HG03571 (cell line): ENCODE data around the gene ZIC2.

ENCODE experiments used
- ATAC-seq: cut with Tn5 transposase; IDR thresholded peaks from one replicate; pipeline ENCODE4 v1.9.1; 2021; ENCODE audit not compliant: unreplicated experiment

The ZIC2 gene

DNA sequence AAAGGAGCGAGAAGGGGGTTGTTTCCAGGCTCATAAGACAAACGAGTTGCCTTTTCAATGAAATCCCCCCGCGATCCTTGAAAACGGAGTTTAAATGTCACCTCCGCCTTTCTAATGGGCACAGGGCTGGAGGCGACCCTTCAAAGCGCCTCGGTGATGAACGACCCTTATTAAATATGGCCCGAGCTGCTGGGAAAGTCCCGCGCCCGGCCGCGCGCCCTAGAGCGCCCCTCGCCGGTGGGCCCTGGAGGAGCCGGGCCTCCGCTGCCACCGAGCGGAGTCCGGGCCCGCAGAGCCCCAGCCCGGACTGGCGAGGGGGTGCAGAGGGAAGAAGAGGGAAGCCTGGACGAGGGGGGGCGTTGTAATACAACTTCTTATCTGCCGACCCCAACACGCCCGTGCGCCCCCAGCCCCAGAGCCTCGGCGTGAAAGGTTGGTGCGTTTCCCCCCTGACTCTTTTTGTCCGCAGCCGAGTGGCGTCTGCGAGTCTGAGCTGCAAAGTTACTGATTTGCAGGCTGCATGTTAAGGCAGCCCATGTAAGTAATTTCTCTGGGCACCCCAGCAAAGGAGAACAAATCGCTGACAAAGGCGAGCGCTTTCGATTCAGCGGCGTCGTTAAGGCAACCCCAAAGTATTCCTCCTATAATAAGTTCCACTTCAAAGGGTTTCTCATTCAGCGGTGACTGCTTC lies 21.9 kb upstream of the ZIC2 start:
- ATAC-seq = no peak

DNA sequence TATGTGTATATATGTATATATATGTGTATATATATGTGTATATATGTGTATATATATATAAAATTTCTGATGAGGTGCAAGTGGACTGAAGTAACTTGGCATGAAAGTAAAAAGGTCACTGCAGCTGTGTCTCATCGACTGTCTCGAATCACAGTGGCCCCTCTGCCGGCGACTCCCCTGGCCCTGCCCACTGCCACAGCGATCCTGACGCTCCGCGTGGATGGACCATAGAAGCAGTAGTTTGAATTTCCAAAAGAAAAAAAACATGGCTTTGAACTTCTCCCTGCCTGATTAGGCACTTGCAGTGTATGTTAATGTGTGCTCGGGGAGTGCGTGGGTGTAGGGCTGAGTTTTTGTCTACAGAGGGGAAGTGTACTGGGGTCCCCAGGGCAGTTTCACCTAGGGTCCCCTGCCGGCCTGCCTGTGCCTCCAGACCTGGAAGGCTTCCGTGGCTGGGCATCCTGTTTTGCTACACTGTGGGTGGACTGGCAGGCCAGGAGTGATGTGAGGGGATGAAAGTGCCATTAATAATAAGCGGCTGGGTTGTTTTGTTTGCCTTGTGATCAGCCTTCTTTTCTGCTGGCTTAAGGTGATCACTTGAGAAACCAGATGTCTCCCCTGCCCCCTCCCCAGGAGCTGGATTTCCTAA lies 20.8 kb upstream of the ZIC2 start:
- no peak for ATAC-seq

DNA sequence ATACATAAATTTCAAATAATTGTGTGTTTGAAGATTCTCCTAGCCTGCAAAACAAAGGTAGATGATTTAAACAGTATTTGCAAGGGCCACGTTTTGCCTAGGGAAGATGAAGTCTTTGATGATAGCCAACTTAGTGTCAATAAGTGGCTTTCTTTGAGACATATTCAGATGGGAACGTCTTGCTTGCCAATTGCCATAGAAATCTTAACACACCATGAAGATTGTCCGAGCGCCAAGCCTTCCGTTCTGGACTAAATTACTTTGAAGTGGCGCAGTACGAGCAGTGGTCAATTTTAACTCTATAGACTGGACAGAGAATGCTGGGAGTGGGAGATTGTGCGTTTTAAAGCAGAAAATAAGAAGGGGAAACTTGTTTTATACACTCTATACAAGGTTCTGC lies 19.9 kb upstream of the ZIC2 start:
- ATAC-seq = no peak

DNA sequence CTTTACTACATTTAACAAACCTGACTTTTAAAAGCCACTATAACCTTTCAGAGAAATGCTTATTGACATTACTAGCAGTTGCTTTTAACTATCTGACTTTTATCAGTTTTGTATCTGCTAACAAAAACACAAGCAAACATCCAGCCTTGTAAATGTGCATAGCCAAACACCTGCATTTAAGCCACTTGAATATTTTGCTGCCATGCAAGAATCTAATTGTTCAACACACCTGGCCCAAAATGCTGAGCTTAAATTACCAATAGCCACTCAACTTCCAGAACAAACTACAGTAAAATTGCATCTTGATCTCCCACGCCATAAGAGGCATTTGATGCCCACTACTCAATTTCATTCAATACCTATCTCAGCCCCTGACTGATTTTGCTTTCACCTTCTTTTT lies 19.3 kb upstream of the ZIC2 start:
- no peak for ATAC-seq

DNA sequence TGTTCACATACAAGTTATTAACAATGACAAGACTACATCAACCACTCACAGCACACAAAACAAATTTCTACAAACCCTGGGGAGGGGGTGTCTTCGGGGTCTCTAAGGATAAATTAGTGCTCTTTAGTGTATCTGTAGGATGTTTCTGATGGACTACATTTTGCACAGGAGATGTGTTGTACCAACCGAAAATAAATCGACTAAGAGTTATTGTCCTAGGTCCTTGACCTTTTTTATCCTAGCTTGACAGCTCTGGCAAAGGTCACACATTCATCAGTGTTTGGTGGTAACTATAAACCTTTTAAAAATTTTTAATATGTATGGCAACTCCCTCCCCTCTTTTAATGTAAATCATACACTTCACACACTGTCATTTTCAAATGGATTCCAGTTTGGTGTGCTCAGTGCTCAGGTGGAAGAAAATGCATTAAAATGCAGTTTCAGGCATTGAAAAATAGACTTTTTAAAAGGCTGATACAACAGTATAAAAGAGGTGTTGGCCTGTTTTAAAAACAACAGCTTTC lies 17.7 kb upstream of the ZIC2 start:
- no peak for ATAC-seq

DNA sequence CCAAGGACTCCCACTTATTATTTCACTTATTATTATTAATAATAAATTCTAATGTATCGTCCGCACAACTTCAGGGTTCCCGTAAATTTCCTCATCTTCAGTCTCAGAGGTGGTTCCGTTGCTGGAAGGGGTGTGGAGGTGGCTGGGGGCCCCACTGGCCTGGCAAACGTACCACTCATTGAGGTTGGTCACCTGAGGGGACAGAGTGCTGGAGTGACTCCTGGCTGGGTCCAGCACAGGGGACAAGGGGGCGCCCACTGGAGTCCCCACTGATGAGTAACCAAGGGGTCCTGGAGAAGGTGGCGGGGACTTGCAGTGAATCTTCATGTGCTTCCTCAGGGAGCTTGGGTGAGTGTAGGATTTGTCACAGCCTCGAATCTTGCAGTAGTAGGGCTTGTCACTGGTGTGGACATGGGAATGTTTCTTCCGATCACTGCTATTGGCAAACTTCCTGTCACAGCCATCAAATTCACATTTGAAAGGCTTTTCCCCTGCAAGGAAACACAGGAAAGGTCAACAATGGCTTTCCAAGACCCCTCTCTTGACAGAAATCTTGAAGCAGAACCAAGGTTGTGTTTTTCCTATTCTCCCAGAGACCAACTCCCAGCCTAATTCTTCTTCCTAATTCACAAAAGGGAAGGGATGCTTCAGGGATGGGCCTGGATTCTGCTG lies 16.1 kb upstream of the ZIC2 start:
- ATAC-seq = no peak

DNA sequence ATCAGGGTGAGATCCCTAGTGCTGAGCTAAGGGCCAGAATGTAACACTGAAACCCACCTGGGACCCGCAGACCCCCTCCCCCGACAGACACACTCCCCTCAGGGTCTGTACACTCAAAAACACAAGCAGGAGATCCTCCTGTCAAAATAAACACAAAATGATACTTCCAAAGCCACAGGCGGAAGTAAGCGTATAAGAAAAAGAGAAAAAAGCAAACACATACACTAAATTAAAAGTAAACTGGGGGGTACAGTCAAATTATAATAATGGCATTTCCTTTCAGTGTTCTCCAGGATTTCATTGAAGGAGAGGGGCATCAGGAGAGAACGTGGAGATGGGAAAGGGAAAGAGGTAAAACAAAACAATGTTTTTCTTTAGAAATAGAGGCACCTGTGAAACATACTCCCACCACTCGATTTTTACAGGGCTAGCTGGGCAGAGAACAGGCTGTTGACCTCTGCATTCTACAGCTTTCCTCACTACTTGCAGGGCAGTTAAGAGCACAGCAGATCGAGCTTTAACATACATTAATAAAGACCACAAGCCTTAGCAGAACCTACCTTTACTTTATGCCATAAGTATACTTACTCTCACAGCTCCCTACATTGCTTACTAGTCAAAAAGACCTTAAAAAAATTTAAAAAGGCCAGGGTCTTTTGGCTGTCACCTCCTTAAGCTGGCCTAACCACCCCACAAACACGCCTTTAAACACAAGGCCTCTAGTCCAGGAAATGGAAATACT lies 15.3 kb upstream of the ZIC2 start:
- no peak for ATAC-seq

DNA sequence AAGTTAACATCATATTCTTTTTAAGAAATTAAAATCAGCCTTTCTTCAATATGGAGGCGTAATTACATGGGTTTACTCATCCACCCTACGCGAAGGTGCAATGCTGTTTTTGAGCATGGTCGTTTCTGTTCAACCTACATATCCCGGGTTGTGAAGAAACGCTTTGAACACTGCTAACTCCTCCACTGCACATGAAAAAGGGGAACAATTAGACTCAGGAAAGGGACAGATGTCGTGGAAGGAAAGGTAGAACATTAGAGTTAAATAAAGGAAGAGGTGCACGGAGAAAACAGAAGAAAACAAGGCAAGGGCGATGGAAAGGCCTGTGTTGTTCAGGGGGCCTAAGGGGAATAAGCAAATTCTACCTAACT lies 14.1 kb upstream of the ZIC2 start:
- ATAC-seq = no peak

DNA sequence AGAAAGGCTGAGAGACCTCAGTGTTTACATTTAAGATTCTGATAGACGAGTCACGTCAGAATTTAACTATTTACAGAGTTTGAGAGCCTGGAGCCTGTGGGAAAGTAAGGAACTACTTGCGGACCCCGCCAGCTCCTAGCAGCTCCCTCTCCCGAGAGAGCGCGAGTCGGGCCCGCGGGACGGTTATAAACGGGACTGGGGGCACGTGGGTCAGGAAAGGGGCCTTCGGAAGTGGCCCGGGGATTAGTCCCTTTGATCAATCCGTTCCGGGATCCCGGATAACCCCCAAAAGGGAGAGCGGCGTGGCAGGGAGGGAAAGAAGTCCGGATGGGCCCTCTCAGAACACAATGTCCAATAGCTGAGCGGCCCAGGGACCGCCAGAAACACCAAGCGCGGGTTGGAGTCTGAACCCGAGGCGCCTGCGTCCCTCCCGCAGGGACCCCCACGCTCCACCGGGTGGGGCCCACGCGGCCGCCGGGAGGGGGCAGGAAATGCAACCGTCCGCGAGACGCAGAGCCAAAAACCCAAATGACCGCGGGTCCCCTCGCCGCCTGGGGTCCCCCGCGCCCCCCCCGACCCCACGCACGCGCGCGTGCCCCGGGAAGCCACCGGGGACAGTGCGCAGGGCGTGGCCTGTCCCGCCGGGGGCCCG lies 13.6 kb upstream of the ZIC2 start:
- no peak for ATAC-seq

DNA sequence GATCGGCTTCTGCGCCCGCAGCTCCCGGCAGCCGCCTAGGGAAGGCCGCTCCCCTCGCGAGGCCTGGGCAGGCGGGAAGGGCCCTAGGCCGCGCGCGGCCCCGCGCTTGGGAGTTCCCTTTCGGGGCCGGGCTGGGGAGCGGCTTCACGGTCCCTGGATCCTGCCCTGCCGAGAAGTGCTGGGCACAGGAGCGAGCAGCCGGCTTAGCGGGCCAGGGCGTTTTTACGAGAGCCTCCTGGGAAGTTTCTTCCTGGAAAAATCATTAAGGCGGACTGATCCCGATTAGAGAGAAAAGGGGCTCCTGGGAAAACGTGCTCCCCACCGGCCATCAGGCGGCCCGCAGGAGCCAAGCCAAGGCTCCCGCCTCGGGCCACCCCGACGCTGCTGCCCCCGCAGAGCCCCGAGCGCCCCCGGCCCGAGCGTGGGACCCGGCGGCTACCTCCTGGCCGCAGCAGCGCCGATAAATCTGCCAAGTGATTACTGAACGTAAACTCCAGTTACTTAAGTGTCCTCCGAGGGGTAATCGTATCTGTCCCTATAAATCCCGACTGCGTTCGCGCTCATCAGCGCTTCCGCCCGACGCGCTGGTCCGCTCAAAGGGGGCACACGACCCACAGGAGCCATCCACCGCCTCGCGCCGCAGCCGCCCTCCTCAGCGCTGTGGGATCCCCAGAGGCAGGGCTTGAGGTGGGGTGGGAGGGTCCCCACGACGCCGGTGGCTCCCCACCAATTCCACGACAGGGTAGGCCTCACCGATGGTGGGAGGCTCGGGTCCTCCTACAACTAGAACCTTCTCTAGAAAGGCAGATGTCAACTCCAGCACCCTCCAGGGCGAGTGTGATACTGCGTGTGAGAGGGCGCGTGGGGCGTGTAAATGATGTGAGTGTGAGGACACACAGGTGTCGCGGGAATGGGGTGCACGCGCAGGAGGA lies 12.8 kb upstream of the ZIC2 start:
- ATAC-seq = no peak

DNA sequence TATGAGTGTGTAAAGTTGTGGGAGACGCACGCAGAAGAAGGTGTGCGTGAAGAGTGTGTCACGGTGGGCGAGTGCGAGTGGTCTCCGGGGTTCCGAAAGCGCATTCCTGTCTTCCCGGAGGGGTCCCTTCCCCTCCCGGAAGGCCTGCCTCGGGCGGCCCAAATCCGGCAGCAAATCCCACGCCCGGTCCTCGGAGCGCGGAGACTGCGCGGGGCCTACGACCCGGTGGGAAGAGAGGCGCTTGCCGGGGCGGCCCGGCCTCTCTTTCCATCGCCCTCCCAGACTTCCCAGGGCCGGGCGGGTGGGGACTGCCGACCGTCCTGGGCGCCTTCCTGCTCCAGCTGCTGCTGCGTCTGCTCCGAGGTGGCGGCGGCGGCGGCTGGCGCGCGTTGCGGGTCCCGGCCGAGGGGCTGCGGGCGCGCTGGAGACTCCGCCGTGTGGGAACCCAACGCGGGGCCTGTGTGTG lies 12.1 kb upstream of the ZIC2 start:
- ATAC-seq = no peak

DNA sequence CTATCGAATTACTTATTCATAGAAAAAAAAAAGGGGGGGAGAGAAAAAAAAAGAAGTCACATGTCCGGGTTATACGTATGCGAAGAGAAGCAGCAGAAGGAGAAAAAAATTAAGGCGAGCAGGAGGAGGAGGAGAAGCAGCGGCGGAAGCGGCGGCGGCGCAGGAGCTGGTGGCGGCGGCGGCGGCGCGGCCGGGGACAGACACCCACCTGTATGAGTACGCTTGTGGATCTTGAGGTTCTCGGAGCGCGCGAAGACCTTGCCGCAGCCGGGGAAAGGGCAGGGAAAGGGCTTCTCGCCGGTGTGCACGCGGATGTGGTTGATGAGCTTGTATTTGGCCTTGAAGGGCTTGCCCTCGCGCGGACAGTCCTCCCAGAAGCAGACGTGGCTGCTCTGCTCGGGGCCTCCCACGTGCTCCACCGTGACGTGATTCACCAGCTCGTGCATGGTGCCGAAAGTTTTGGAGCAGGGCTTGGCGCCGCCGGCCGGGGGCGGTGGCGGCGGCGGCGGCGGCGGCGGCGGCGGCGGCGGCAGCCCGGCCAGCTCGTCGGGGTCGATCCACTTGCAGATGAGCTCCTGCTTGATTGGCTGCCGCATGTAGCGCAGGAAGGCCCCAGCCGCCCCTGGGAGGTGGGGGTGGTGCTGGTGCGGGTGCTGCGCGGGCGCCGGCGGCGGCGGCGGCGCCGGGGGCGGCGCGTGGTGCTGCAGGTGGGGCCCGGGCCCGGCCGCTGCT lies 11.5 kb upstream of the ZIC2 start:
- ATAC-seq = no peak

DNA sequence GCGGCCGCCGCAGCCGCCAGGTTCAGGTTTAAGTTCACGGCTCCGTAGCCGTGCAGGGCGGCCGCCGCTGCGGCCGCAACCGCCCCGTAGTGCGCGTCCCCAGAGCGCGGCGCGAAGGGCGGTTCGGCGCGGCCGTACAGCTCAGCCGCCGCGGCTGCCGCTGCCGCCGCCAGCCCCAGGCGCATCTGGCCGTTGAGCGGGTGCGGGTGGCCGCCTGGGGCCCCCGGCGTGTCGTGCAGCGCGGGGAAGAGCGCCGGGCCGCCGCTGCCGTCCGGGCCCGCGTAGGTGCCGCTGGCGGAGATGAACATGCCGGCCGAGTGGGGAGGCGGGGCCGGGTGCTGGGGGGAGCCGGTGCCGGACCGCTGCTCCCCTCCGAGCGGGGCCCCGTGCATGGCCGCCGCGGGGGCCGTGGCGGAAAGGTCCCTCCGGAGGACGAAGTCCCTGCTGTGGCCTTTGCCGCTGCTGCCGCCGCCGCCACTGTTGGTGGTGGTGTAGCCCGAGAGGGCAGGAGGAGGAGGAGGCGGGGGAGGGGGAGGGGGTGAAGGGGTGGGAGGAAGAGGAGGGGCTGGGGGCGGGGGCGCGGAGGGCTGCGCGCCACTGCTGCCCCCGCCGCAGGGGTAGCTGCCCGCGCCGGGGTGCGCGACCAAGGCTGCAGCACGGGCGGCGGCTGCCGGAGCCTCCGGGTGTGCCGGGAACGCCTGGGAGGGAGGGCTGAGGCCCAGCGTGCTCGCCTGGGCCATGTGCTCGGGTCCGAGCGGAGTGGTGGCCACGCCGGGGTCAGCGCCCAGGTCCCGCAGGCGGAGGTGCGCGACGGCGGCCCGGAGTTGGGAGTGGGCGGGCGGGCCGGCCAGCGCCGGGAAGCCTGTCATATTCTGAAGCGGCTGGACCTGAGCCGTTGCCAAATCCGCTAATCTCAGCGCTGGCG lies 10.7 kb upstream of the ZIC2 start:
- ATAC-seq = no peak

DNA sequence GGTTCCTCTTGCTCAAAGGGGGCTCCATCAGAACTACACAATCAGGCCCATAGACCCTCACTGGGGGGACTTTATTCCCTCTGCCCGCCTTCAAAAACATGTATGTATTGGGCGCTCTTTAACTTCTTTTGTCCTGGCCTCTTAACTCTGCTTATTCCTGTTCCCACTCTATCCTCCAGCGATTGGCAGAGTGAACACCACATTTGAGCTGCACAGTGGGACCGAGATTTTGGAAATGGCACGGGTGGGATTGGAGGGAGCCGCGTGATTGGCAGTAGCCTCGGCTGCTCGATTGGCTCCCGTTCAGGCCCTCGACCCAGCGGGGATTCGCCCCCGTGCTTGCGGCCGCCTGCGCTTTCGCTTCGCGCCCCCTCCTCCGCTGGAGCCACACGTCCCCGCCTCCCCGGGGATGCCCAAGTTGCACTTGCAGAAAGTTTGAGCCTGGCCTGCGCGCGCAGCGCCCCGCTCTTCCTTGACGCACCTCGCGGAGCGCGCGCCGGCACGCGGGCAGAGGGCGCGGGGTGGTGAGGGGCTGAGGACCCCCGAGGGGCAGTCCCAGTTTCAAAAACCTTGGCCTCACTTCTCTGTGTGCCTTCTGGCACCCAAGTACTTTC lies 9.9 kb upstream of the ZIC2 start, which contains the start of gene ZIC5:
ZIC5 (minus strand) TSS at position 192 of the 614 bp plus-strand sequence; CDS start at position 28, 164 bp downstream.
- no peak for ATAC-seq

DNA sequence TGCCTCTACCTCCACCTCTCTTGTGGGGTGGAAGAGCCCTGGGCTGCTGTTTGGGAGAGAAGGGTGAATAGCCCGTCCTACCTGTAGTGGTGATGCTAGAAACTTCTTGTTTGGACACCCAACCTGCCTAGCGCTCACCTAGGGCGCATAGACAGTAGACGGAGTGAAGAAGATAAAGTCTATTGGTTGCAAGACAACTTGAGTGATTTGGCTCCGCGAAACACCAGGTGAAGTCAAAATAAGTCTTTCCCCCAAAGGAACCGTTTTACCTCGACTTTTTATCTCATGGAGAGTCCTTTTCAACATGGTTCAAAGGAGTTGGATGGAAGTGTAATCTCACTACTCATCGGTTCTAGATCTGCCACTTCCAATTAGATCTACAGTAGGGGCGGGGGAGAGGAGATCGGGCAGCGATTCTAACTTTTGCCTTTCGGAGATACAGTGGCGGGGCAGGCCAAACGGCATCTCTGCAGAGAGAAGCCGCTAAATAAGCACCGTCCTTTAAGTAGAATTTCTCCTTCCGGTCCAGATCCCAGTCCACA lies 9.3 kb upstream of the ZIC2 start:
- ATAC-seq = no peak

DNA sequence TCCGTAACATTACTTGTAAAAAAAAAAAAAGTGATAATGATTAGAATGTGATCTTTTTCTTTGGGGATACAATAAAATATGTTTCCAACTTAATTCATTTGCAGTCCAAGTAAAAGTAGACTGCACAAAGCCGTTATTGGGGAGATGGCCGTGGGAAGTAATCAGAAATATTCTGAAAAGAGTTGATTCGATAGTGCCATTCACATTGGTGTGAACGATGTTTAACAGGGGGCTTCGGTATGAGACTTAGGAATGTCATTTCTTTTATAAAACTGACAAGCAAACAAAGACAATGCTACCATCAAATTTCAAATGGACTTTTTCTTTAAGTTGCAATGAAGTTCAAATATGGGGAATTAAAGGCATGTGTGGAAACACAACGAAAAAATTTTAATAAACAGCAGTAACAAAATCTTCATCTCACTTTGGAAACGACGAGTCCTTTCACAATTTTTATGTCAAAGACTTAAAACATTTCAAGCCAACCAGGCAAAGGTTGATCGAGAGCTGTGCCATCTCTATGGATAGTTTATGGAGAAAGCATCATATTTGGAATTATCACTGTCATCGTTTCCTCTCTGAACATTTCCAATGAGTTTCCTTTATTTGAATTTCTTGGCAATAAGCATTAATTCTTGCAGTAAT lies 8.3 kb upstream of the ZIC2 start:
- no peak for ATAC-seq

DNA sequence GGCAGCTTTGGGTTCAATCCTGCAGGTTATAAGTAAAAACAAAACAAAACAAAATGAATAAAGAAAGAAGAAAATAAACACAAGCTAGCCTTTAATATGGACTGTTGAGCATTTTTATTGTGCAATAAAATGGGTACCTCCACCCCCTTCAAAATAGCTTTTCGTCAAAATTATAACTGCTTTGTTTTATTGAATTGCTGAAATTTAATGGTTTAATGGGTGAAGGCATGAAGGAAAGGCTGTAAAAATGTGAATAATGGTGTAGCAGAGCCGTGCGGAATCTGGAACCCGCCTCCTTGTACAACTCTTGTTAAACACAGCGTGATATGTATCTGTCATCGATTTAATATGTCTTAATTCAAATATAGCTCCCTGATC lies 7.8 kb upstream of the ZIC2 start:
- no peak for ATAC-seq
